ENCODE data around the gene CYP3A4.

- TF ChIP-seq FOXJ3 (CRISPR knock-in tag; IDR thresholded peaks at IDR 0.05), result no peak
- TF ChIP-seq CTCF (IDR thresholded peaks at IDR 0.05), result no peak
- no peak for TF ChIP-seq MAX (IDR thresholded peaks at IDR 0.05; ENCODE audit: low read depth)
- no peak for TF ChIP-seq USF2 (IDR thresholded peaks at IDR 0.05; ENCODE audit: borderline replicate concordance, low read depth, low read length)
Observed at GRCh38 chr7:99827040-99827778, 43.2 kb upstream of the CYP3A4 start.
